SU-DHL-6 (cell line): ENCODE measurements around the gene HMHB1.

Experiments used
- H2AFZ ChIP-seq: fragments of 200-600 bp; sonication (generic); 2 replicates; pipeline ENCODE4 v1.6.1; 2014; ENCODE audit warnings: low read depth, mild to moderate bottlenecking, moderate library complexity, mixed read lengths, antibody characterized with exemption, low read length; ENCODE audit not compliant: severe bottlenecking
- H3F3A ChIP-seq: fragments of 200-600 bp; shearing (Covaris generic); 2 replicates; pipeline ENCODE4 v1.6.0; 2016; ENCODE audit warnings: antibody characterized with exemption, mild to moderate bottlenecking; ENCODE audit not compliant: insufficient read depth
- H3K27ac ChIP-seq: fragments of 200-600 bp; sonication (generic); 2 replicates; pipeline ENCODE4 v1.5.1; 2016; ENCODE audit warnings: low read depth, mild to moderate bottlenecking, low read length, moderate library complexity, mixed read lengths
- H3K27me3 ChIP-seq: fragments of 200-600 bp; sonication (generic), shearing (Covaris generic); 2 replicates; pipeline ENCODE4 v1.6.0; 2014; ENCODE audit warnings: mild to moderate bottlenecking, low read length
- H3K36me3 ChIP-seq: fragments of 200-600 bp; sonication (generic); 2 replicates; pipeline ENCODE4 v1.6.1; 2014; ENCODE audit warnings: mild to moderate bottlenecking, low read length, mixed read lengths
- H3K4me2 ChIP-seq: fragments of 300-600, 200-600 bp; shearing (Covaris generic), sonication (generic); 2 replicates; pipeline ENCODE4 v1.6.0; 2014; ENCODE audit warnings: low read length, low read depth, mild to moderate bottlenecking; ENCODE audit not compliant: poor library complexity, severe bottlenecking
- H3K4me3 ChIP-seq: fragments of 200-600 bp; sonication (generic); 2 replicates; pipeline ENCODE4 v1.5.1; 2014; ENCODE audit warnings: antibody characterized with exemption, low read length, mild to moderate bottlenecking, mixed read lengths; ENCODE audit not compliant: insufficient read depth, poor library complexity, severe bottlenecking
- H3K79me2 ChIP-seq: fragments of 200-600 bp; sonication (generic); 2 replicates; pipeline ENCODE4 v1.6.1; 2014; ENCODE audit warnings: mild to moderate bottlenecking, low read length, moderate library complexity; ENCODE audit not compliant: insufficient read depth
- H3K9ac ChIP-seq: fragments of 200-600 bp; sonication (generic); 2 replicates; pipeline ENCODE4 v1.7.0; 2014; ENCODE audit warnings: mild to moderate bottlenecking, low read length
- H3K9me2 ChIP-seq: fragments of 200-600 bp; sonication (generic); replicated peaks from 2 replicates; pipeline ENCODE4 v1.6.1; 2014; ENCODE audit warnings: low read length; ENCODE audit not compliant: insufficient read depth
- H3K9me3 ChIP-seq: fragments of 200-600 bp; sonication (generic); 2 replicates; pipeline ENCODE4 v1.6.1; 2014; ENCODE audit warnings: low read length, mixed read lengths; ENCODE audit not compliant: insufficient read depth
- H4K20me1 ChIP-seq: fragments of 200-600 bp; sonication (generic); 2 replicates; pipeline ENCODE4 v1.6.1; 2014; ENCODE audit warnings: low read depth, mild to moderate bottlenecking, antibody characterized with exemption, low read length, moderate library complexity, mixed read lengths
- CTCF ChIP-seq: fragments of 200-600 bp; sonication (generic); IDR thresholded peaks from one replicate; pipeline ENCODE4 v1.5.1; 2017; ENCODE audit warnings: antibody characterized with exemption, mild to moderate bottlenecking, low read length, moderate library complexity; ENCODE audit not compliant: insufficient read depth, poor library complexity, severe bottlenecking
- EZH2phosphoT487 ChIP-seq: fragments of 200-600 bp; sonication (generic), shearing (Covaris generic); conservative IDR thresholded peaks from 2 replicates; pipeline ENCODE4 v1.6.1; 2018; ENCODE audit warnings: mild to moderate bottlenecking, antibody characterized with exemption, low read length, moderate library complexity, mixed read lengths

The HMHB1 gene

GRCh38 chr5:143862271-143862670, 50.3 kb downstream of the HMHB1 start:
- TF ChIP-seq CTCF: no peak
- no peak for TF ChIP-seq EZH2phosphoT487
- H3K36me3 ChIP-seq: no peaks in the 10 kb centered on the region
- H3K79me2 ChIP-seq: no peaks in the 10 kb centered on the region
- H3K9ac ChIP-seq: no peak overlapping the region
- no peak overlapping the region for H3K27ac ChIP-seq
- no peak overlapping the region for H2AFZ ChIP-seq
- no peak overlapping the region for H3K4me3 ChIP-seq
- no peaks in the 10 kb centered on the region for H3K27me3 ChIP-seq
- H3F3A ChIP-seq: no peaks in the 10 kb centered on the region
- H3K4me2 ChIP-seq: no peak overlapping the region
- no peaks in the 10 kb centered on the region for H3K9me3 ChIP-seq
- no peaks in the 10 kb centered on the region for H3K9me2 ChIP-seq
- H4K20me1 ChIP-seq: no peaks in the 10 kb centered on the region

DNA sequence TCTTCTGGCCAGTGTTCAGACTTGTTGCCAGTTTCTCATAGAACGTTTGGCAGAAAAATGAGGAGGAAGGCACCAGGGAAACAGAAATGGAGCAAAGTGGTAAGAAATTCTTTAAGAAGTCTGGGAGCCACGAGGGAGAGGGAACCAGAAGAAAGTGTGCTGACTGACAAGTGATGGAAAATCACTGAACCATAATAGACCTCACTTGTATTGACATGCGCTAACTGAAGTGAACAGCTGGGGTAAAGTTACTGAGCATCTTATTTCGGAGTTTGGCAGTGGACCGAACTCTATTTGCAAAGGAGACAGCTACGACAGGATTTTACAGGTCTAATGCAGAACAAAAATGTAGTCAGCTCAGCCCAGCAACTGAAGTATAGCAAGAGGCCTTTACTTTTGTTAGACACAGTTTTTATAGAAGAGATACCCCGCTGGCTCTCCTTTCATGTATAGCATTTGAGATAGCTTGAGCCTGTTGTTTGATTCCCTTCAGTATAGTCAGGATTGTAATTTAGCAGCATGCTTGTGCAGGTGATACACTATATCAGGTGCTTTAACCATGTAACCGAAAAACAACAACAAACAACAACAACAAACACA, 53.6 kb downstream of the HMHB1 start:
- no peaks in the 10 kb centered on the region for H3K36me3 ChIP-seq
- no peaks in the 10 kb centered on the region for H3K9me3 ChIP-seq
- H4K20me1 ChIP-seq: no peaks in the 10 kb centered on the region
- H3K79me2 ChIP-seq: no peaks in the 10 kb centered on the region
- no peak overlapping the region for H3K4me3 ChIP-seq
- no peaks in the 10 kb centered on the region for H3K27me3 ChIP-seq
- TF ChIP-seq CTCF: no peak
- TF ChIP-seq EZH2phosphoT487: no peak
- H3K9ac ChIP-seq: no peak overlapping the region
- H2AFZ ChIP-seq: no peak overlapping the region
- H3F3A ChIP-seq: no peaks in the 10 kb centered on the region
- no peak overlapping the region for H3K4me2 ChIP-seq
- no peak overlapping the region for H3K27ac ChIP-seq
- no peaks in the 10 kb centered on the region for H3K9me2 ChIP-seq
